Right hindlimb (tissue), 1 donor: ENCODE data around the gene ZFHX3.

Experiments
- DNase-seq: peaks from one replicate; pipeline ENCODE4 v3.0.0-alpha.2; 2018

ZFHX3 gene

GRCh38 chr16:72925631-72925979, 122.3 kb downstream of the ZFHX3 start:
- DNase-seq: no peak

DNA sequence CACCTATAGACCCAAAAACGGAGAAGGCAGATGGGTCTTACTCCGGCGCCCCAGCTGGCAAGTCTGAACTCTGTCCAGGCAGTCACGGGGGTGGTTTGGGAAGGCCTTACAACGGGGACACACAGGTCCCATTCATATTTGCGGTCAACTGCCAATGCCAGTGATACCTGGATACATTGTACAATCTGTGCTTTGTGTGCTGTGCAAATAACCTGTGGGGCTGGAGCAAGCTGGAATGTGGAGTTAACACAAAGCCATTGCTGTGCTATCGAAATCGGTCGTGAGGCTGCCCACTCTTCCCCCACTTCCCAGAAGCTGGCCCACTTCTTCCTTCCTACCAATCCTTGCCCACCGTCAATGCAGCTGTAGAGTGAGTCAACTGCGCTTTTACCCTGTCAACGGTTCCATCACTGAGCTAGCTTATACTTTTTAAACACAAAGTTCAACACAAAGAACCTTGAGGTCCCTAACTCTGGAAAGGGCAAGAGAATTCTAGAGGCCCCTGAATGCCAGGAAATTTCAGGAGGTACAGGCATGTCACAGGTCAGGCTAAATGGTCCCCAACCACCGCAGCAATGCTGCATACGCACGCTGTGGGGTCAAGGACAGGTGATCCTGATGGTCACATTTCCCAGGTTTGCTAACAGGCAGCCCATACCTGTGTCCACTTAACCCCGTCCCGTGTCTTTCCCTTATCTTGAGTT, 122.8 kb downstream of the ZFHX3 start:
- DNase-seq: no peak

DNA sequence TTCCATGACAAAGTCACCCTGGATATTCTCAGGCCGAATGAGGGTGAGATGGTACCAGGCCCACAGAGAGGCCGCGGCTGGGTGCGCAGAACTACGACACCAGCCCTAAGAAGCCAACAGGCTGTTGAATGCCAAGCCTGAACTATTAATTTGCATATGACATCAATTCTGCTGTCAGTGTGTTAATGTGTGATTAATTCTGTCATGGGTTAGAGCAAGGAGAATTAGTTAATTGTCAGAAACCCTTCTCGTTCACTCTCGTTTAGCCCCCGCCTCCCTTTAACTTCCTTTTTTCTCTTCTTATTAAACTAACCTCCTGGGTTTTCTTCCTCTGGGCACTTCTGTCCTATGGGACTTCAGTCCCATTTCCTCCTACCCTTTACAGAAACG, 123.4 kb downstream of the ZFHX3 start:
- DNase-seq: no peak

DNA sequence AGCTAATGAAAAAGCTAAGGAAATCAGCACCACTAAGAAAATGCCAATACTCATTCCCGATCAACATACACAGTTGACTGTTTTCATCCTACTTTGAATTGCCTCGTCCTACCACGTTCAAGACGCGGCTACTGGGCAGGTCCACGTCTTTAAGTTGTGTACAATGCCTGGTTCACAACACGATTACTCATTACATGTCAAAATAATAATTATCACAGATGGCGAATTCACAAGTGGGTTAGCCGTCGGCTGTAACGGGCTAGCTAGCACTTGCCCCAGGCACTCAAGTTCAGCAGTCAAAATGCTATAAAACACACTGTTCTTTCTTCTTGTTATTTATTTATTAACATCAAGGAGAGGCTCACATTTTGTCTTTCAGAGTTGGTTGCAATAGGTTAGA, 124.2 kb downstream of the ZFHX3 start:
- DNase-seq: no peak

- no peak for DNase-seq
Observed at GRCh38 chr16:72922714-72923113, 125.2 kb downstream of the ZFHX3 start.

DNA sequence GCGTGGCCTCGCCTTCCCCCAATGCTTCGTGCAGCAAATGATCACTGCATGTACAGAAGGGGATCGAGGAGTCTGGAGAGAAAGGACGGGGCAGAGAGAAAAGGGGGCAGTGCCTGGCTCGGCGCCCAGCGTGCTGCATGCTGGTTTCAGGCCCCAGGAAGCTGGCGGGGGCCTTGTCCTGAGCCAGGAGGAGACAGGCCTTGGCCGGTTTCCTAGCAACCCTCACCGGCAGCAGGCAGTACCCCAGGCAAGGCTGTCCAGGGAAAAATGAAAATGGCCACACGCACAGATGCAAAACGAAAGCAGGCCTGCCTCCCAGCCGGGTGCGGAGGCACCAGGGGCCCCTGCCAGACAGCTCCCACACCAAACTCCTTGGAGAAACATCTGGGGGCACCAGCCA, 126.3 kb downstream of the ZFHX3 start:
- DNase-seq: peak; percentile 75

GRCh38 chr16:72921106-72921505, 126.8 kb downstream of the ZFHX3 start:
- DNase-seq: no peak

GRCh38 chr16:72917051-72917450, 130.9 kb downstream of the ZFHX3 start:
- no peak for DNase-seq

DNA sequence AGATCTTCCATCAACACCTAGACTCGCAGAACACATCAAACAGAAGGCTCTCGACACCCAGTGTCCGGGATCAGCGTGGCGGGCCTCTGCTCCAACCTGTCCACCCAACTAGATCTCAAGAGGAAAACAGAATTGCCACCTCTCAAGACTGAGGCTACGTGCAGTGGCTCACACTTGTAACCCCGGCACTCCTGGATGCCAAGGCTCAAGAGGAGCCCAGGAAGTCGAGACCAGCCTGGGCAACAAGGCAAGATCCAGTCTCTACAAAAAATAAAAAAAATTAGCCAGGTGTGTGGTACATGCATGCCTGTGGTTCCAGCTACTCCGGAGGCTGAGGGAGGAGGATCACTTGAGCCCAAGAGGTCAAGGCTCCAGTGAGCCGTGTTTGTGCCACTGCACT, 132.6 kb downstream of the ZFHX3 start:
- DNase-seq: no peak

DNA sequence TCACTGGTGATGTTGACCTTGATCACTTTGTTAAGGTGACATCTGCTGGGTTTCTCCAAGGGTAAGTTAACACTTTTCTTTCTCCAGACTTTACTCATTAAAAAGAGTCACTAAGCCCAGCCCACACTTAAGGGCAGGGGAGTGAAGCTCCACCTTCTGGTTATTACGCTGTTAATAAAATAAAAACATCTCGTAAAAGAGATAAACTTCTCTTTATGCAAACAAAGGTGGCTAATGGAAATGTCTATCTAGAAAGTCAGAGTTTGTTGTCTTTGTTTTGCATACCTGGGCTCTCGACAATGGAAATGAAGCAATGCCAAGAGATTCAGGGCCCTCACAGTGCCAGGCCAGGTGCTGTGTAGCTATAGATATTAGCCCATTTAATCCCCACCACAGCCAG, 134.4 kb downstream of the ZFHX3 start:
- DNase-seq: no peak

- DNase-seq: no peak
Observed at GRCh38 chr16:72911971-72912370, 136.0 kb downstream of the ZFHX3 start.

DNA sequence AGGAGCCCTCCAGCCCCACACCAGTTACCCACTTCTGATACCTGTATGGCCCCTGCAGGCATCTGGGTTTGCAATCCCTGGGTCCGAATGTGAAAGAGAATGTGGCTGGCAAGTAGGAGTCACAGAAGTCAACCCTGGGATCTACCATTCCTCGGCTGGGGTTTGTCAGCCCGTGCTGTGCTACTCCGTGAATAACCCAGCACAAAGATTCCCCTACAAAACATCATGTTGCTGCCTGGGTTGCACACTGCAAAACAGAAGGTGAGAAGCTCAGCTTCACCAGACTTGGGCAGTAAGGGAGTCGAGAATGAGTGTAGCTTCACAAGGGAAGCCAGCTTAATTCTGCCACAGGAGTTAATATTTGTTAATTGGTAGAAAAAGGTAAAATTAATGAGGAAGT, 137.1 kb downstream of the ZFHX3 start:
- no peak for DNase-seq

GRCh38 chr16:72910381-72910780, 137.5 kb downstream of the ZFHX3 start:
- no peak for DNase-seq

GRCh38 chr16:72909196-72909595, 138.7 kb downstream of the ZFHX3 start:
- no peak for DNase-seq

GRCh38 chr16:72908362-72909167, 139.4 kb downstream of the ZFHX3 start:
- DNase-seq: no peak

DNA sequence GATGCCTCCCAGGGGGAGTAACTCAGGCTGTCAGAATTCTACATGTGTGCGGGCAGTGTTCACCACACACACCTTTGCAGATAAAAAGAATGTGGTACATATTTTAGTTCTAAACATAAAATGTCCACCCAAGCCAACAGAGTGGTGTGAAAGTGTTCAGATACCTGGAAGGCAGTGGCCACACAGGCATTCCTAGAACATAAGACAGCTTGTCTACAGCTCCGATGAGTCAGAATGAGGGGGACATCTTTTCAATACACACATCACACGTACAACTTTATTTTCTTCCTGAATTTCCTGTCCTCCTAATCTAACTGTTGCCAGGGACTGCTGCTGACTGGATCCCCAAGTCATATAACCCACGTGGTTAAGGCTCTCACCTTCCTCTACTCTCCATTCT, 142.3 kb downstream of the ZFHX3 start:
- no peak for DNase-seq

- no peak for DNase-seq
Observed at GRCh38 chr16:72903176-72903575, 144.8 kb downstream of the ZFHX3 start.

DNA sequence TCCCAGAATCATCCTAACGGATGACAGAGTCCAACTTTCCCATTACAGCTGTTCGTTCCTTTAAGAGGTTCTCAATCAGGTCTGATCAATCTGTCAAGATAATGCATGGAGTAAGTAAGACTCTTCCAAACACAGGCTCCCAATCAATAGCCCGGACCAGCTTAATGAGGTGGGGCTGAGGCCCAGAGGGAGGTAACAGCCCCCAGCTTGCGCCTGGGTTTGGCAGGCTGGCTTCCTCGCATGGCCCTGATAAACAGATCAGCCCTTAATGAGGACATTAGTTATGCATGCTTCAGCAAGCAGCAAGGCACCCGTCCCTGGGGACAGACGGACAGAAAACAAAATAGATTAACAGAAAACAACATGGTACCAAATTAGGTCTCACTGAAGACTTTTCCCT, 145.7 kb downstream of the ZFHX3 start:
- no peak for DNase-seq

GRCh38 chr16:72901000-72901627, 146.8 kb downstream of the ZFHX3 start:
- peak; percentile 52 for DNase-seq

DNA sequence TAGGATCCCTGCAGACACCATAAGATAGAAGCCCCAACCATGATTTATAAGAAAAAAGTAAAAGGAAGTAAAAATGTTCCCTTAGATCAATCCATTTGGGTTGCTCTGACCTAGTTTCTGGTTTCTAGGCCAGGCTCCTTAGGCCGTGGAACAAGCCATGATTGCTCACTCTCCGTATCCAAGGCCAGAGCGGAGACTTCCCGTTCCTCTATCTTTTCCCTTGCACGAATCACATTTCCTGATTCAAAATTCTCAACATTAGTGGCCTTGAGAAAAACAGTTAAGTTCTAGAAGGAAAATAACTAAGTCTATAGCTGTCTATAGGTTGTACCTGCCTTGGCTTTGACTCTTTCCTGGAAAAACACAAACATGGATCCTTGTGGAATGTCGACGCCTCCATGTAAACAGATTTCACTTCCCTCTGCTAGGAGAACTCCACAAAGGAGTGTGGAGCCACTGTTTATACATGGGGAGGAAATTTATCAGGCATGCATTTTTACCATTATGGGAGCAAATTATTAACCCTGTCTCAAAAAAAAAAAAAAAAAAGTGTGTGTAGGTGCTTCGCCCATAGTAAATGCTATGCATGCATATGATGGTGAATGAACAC, 149.6 kb downstream of the ZFHX3 start:
- no peak for DNase-seq

GRCh38 chr16:72897707-72898106, 150.2 kb downstream of the ZFHX3 start:
- no peak for DNase-seq

DNA sequence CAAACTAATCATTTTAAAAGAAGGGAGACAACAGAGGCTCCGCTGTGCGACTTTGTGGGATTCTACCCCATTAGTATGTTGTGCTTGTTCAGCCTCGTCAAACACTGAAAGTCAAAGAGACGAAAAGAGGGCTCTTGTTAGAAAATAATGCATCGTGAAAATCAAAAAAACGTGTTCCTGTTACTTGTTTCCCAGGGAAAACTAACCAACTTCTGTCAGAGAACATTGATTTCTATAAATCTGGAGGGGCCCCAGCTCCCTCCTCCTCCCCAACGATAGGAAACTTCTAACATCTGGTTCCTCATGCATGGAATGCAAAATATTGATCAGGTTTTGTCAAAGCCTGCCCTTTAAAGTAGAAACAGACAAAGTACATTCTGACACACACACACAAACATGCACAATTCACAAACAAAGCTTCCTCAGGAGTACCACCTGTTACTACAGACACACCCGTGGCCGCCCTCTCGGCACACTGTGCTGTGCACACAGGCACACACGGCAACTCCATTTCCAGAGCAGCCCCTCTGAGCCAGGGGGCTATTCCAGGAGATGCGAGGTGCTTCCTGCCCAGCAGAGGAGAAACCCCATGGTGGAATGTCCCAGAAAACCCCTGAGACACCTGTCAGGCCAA, 151.3 kb downstream of the ZFHX3 start:
- DNase-seq: no peak

DNA sequence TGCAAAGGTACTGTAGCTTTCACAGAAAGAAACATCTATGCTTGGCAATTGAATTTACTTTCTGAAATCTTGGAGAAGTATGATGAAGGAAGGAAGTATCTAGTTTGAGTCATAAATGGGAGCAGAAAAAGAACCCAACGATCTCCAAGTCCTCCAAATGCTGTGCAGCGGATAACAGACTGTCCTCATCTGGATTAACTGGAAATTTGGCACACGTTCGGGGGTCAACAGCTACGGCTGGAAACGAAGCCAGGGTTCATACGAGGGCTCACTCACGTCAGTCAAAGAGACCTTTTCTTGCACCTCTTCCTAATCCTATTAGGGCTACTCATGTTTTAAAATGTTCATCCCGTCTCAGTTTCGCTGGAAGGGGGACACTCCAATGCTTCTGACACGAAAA, 152.0 kb downstream of the ZFHX3 start:
- DNase-seq: no peak
